HTR-8/SVneo (cell line): Measurements from ENCODE around the gene PLEKHA1.

Experiments used
- DNase-seq: peaks from one replicate; pipeline ENCODE4 v3.0.0; 2011; ENCODE audit warnings: low spot score, mixed read lengths; ENCODE audit not compliant: insufficient read length
- FAIRE-seq: peaks from 2 replicates; lab custom pipeline; 2011; peaks lifted over from hg19 to GRCh38; lab: Jason Lieb, UNC

PLEKHA1 gene

DNA sequence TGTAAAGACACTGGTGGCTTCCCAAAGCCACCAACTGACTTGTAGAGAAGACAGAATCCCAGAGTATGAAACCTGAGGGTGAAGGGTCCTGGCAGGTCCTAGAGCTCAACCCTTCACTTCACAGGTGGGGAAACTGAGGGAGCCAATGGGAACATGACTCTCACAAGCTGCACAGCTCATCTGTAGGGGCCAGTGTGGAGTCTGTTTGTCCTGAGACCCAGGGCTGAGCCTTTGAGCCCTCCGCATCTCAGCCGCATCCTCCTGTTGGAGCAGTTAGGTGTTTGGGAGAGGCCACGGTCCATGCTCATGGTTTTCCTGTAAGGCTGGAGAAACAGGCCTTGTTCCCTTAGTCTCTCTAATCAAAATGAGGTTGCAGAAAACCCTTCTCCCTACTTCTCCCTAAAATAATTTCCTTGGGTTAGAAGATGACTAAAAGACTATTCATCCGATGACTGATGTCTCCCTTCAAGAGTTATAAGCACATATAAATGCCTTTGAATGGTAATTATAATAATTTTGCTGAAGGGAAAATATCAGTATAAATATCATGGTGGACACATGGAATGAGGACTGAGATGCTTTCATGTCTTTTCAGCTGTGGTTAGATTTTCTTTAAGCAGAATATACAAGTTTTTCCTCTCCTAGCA lies 97.1 kb downstream of the PLEKHA1 start:
- no peak for FAIRE-seq

DNA sequence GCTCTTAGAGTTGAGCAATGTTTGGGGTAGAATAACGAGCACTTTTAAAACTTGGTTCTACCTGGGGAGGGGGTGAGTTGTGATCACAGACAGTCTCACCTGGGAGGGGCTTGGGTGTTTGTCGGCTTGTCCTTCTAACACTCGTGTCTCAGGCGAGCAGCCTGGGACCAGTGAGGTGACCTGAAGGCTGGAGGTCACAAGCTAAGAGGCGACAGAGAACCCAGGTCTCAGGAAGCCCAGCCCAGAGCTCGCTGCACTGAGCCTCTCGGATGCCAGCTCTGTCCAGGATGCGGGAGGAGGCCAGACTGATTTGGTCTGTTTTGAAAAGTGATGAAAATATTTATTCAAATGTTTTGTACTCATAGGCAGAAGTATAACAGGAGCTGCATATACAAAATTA lies 98.6 kb downstream of the PLEKHA1 start:
- FAIRE-seq (no peak), DNase-seq (no peak)

More for the DNA sequence above, 97.1 kb downstream of the PLEKHA1 start:
- no peak for DNase-seq

DNA sequence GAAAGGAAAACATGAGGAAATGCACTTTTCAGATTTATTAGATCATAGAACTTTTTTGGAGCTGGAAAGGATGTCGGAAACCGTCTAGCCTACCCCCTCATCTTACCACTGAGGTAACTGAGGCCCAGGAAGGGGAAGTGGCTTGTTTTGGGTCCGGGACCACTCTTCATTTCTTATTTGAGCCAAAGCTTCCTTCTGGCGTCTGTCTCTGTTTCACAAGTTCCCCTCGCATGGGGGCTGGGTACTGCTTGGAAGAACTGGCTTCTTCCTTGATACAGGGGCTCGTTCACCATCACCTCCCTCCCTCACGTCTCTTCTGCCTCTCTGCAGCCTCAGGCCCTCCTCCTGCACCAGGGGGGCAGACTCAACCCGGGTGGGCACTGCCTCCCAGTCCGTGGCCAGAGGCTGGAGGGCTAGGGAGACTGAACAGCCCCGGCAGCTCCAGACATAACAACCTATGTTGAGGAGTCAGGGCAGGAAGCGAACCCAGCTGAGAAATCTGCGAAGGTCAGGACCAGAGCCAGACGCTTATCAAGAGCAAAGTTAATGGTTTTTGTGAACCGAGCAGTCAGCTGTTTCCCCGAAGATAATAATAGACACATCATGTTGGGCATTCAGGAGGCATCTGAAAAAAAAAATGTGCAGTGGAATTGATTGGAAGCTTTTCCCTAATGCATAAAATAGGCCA lies 99.8 kb downstream of the PLEKHA1 start:
- DNase-seq (no peak), FAIRE-seq (no peak)

DNA sequence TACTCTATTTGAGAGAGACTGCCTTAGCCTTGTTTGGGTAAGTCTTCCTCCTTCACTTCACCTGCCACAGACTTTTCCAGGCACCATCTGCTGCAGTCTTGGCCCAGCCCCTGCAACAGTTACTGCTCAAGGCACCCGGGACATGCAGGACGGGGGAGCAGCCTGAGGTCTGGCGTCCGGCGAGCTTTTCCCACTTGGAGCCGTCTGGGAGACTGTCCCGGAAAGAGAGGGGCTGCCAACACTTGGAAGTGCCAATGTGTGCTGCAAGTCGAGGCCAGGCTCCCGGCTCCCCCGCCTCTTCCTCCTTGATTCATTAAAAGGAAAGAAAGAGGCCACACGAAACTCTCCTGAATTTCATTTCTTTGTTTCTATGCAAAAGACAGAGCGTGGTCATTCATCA lies 100.6 kb downstream of the PLEKHA1 start:
- DNase-seq, result no peak
- FAIRE-seq, result no peak

DNA sequence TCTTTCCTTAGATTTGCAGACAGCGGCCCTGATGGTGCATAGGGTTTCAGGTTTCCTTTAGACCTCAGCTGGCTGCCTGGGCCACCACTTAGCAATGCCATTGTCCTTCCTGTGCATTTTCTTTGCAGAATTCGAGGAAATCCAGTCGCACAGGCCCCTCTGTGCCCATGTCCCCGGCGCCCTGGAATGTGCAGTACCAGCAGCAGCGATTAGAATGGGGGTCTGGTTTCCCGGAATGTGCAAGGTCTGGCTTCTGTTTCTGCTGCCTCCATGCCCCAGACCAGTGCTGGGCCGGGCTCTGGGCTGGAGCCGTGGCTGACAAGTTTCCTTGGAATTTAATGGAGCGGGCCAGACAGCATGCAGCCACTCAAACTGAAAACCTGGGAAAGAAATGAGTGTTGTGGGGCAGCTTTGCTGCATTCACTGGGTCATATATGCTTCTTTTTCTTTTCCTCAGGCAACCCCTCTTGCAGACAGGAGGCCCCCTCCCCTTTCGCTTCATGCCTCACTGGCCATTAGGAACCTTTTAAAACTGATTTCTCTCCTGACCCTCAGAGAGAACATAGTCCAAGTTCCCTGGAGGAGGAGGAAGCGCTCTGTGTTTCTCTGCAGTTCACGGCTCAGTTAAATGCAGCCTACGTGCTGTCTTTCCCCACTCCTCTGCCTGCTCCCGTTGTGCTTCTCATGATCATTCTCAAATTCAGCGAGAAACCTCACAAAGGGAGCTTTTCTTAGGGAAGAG lies 101.3 kb downstream of the PLEKHA1 start:
- no peak for DNase-seq

DNA sequence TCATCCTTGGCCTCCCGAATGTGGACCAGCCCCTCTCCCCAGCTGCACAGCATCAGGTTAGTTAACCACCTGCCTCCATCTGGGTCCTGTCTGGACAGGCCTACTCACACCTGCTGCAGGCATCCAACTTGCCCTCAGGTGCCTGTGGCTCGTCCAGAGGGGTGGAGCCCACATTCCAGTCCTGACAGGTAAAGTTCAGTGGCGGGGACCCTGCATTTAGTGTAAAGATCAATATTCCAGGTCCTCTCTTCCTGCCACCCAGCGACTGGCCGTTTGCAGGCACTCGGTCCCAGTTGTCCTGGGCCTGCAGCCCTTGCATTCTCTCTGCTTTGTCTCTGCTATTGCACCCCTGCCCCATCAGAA lies 101.8 kb downstream of the PLEKHA1 start:
- FAIRE-seq (no peak), DNase-seq (no peak)

More for the DNA sequence above, 101.3 kb downstream of the PLEKHA1 start:
- FAIRE-seq, result no peak

DNA sequence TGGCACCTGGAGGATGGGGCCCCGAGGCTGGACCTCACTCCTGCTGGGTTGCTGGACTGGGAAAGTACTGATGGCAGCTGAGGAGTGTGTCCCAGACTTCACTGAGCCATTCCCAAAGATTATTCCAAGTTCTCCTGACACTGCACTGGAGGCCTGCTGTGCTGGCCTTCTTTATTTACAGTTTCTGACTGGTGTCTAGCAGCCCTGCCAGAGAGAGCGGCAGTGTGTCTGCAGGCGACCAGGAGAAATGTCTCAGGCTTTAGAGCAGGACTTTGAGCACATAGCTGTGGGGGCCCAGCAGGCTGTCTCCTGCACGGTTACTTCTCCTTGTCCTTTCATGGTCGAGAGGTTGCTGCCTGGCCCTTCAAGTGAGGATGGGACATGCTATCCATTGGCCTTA lies 102.9 kb downstream of the PLEKHA1 start:
- DNase-seq, result no peak
- no peak for FAIRE-seq

DNA sequence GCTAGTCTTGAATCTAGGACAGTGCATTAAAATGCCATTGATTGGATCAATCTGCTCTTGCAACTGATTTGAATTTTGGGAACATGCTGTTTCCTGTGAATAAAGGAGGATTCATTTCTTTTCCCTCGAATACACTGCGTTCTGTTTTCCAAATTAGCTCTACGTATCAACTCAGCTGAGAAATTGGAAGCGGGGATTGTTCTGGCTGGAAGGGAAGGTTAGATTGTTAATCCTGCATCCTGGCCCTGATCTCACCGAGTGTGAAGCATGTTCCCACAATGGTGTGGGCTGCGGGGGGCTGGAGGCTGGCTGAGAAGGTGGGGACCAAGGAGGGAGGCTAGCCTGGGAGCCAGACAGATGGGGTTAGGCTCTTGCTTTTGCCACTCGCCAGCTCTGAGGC lies 104.5 kb downstream of the PLEKHA1 start:
- FAIRE-seq, result no peak
- no peak for DNase-seq

DNA sequence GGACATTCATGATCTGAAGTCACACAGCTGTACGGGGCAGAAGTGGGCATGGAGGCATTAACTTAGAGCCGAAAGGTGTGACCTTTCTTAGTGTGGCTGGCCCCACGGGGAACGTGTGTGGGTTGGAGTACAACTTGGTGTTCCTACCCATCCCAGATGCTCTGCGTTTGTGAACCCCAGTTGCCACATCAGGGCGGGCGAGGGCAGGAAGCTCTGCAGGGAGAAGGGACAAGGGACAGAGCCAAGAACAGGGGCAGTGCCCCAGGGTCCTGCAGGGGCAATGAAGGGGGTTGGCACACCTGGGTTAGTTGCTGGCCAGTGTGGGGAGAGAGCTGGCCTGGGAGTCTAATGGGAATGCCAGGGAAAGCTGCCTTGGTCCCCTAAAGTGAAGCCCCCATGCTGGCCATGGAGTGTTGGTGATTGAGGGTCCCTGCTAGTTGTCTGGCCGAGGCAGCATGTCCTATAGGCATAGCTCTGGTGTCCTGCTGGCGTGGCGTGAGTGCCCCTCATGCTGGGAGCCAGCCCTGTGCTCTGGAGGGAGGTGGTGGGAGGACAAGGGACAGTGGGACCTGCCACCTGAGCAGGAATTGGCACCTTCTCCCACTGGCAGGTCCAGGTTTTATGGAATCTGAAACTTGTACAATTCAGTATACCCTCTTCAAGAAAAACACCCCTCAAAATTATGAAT lies 105.8 kb downstream of the PLEKHA1 start:
- DNase-seq (no peak), FAIRE-seq (no peak)

DNA sequence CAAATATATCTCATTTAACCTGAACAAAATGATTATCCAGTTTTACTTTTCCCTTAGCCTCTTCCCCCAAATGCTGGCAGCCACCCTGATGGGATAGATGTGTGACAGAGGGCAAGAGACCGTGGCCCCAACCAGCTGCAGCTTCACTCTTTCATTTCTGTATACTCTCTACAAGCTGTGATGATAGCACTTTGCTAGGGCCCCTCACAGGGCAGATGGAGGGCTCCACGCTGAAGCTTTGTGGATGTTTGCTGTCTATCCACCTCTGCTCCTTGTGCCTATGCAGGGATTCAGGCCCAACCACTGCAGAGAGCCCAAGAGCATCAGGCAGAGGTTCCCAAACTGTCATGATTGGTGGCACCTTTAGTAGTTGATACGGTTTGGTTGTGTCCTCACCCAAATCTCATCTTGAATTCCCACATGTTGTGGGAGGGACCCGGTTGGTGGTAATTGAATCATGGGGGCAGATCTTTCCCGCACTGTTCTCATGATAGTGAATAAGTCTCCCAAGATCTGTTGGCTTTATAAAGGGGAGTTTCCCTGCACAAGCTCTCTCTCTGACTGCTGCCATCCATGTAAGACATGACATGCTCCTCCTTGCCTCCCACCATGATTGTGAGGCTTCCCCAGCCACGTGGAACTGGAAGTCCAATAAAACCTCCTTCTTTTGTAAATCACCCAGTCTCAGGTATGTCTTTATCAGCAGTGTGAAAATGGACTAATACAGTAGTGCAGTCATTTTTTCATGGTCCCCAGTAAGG lies 107.0 kb downstream of the PLEKHA1 start:
- FAIRE-seq (no peak), DNase-seq (no peak)
